Stimulated activated CD8-positive, alpha-beta memory T cell treated with anti-CD3 and anti-CD28 coated beads, Interleukin-2, amount 100 ng/mL, for 48 hours (primary cell): Measurements from ENCODE around the gene CD9.

Source experiments
- DNase-seq, 2 donors: peaks; one replicate each; pipeline ENCODE4 v3.0.0-alpha.2; 2020; ENCODE audit warnings: low read depth in 2 of 2

CD9 gene

GRCh38 chr12:6221146-6221545 lies 20.9 kb downstream of the CD9 start:
- no peak for DNase-seq

GRCh38 chr12:6222078-6222654 lies 22.0 kb downstream of the CD9 start:
- DNase-seq, result no peak

- no peak for DNase-seq
These were observed 23.3 kb downstream of the CD9 start for GRCh38 chr12:6223545-6223944.

GRCh38 chr12:6224550-6224949 lies 24.4 kb downstream of the CD9 start:
- no peak for DNase-seq

GRCh38 chr12:6225630-6226001 lies 25.4 kb downstream of the CD9 start:
- no peak for DNase-seq

- no peak for DNase-seq
These were observed 25.9 kb downstream of the CD9 start for GRCh38 chr12:6226002-6226678.

- DNase-seq, result no peak
These were observed 26.5 kb downstream of the CD9 start for GRCh38 chr12:6226679-6227051.

- DNase-seq, result no peak
These were observed 28.5 kb downstream of the CD9 start for GRCh38 chr12:6228535-6229223.

- DNase-seq, result no peak
These were observed 29.3 kb downstream of the CD9 start for GRCh38 chr12:6229224-6230218.

- DNase-seq, result peak; percentile 39 to 48
These were observed 30.3 kb downstream of the CD9 start for GRCh38 chr12:6230321-6231110.

GRCh38 chr12:6231359-6232268 lies 31.4 kb downstream of the CD9 start:
- no peak for DNase-seq

- DNase-seq, result no peak
These were observed 33.1 kb downstream of the CD9 start for GRCh38 chr12:6233121-6233971.

- no peak for DNase-seq
These were observed 34.0 kb downstream of the CD9 start for GRCh38 chr12:6234214-6234613.

GRCh38 chr12:6234906-6235305 lies 34.7 kb downstream of the CD9 start:
- DNase-seq, result no peak

- DNase-seq, result no peak
These were observed 35.3 kb downstream of the CD9 start for GRCh38 chr12:6235499-6235898.

- no peak for DNase-seq
These were observed 35.9 kb downstream of the CD9 start for GRCh38 chr12:6235906-6236640.

- DNase-seq, result no peak
These were observed 36.4 kb downstream of the CD9 start for GRCh38 chr12:6236641-6236940.

- DNase-seq, result no peak
These were observed 37.6 kb downstream of the CD9 start for GRCh38 chr12:6237830-6238229.

- DNase-seq, result no peak
These were observed 38.7 kb downstream of the CD9 start for GRCh38 chr12:6238875-6239274.
